Naive thymus-derived CD4-positive, alpha-beta T cell (primary cell): ENCODE results near the gene MED25. TPM values are rescaled to one million over a fixed set of nuclear protein-coding genes. Genes with fewer than 3 reads are reported as not detected.

ENCODE experiments used
- ATAC-seq: fragments of 150-1000 bp; cut with Tn5 transposase; 2 replicates; pipeline ENCODE4 v1.10.0; 2021; ENCODE audit warnings: mild to moderate bottlenecking, moderate library complexity
- CTCF ChIA-PET: fragments of 350-600 bp; sonication (Branson Sonifier 250); formaldehyde crosslinking; loops from one replicate; lab custom pipeline; 2021; ENCODE audit warnings: antibody characterized with exemption; lab: Charles Lee
- POLR2A ChIA-PET: fragments of 350-600 bp; sonication (Branson Sonifier 250); formaldehyde crosslinking; loops from one replicate; lab custom pipeline; 2021; ENCODE audit warnings: antibody characterized with exemption, inconsistent platforms; lab: Charles Lee
- DNase-seq, 9 donors: peaks; one replicate each; pipeline versions ENCODE4 v3.0.0 to v3.0.0-alpha.2; 2020 to 2022; ENCODE audit warnings: mixed read lengths in 1 of 9
- H3K27ac ChIP-seq: one replicate; pipeline ENCODE4 v1.7.0; 2013; ENCODE audit warnings: mild to moderate bottlenecking, low read depth, low read length, moderate library complexity
- H3K27me3 ChIP-seq, 2 donors: one replicate each; pipeline ENCODE4 v1.7.0; 2013; ENCODE audit warnings: low read length in 2 of 2, mild to moderate bottlenecking in 2 of 2, moderate library complexity in 2 of 2; ENCODE audit not compliant: control insufficient read depth in 2 of 2, insufficient read depth in 2 of 2
- H3K36me3 ChIP-seq, 3 experiments: 1 replicate in 2 of 3; 2 replicates in 1 of 3; pipeline ENCODE4 v1.7.0; 2013; ENCODE audit warnings: low read length in 3 of 3, mild to moderate bottlenecking in 3 of 3, moderate library complexity in 1 of 3; ENCODE audit not compliant: insufficient read depth in 3 of 3, control insufficient read depth in 2 of 3
- H3K4me1 ChIP-seq, 2 donors: one replicate each; pipeline ENCODE4 v1.7.0; 2013; ENCODE audit warnings: low read length in 2 of 2, mild to moderate bottlenecking in 2 of 2, moderate library complexity in 1 of 2; ENCODE audit not compliant: control insufficient read depth in 2 of 2, insufficient read depth in 2 of 2
- H3K4me3 ChIP-seq: 2 replicates; pipeline ENCODE4 v1.7.0; 2013; ENCODE audit warnings: mild to moderate bottlenecking, low read length
- H3K9me3 ChIP-seq, 3 experiments: 1 replicate in 2 of 3; 2 replicates in 1 of 3; pipeline ENCODE4 v1.7.0; 2013; ENCODE audit warnings: low read length in 3 of 3; ENCODE audit not compliant: control insufficient read depth in 2 of 3
- H3K27ac Mint-ChIP-seq, 9 donors: one replicate each; pipeline ENCODE4 v1.8.0; 2020 to 2022; ENCODE audit warnings: mixed read lengths in 9 of 9, mild to moderate bottlenecking in 8 of 9, moderate library complexity in 5 of 9, inconsistent platforms in 2 of 9
- H3K27me3 Mint-ChIP-seq, 5 donors: one replicate each; pipeline ENCODE4 v1.8.0; 2021 to 2022; ENCODE audit warnings: mixed read lengths in 5 of 5, mild to moderate bottlenecking in 1 of 5
- H3K36me3 Mint-ChIP-seq, 5 donors: one replicate each; pipeline ENCODE4 v1.8.0; 2020 to 2022; ENCODE audit warnings: mixed read lengths in 5 of 5, mild to moderate bottlenecking in 3 of 5, inconsistent platforms in 1 of 5
- H3K4me1 Mint-ChIP-seq, 7 donors: one replicate each; pipeline ENCODE4 v1.8.0; 2020 to 2022; ENCODE audit warnings: mixed read lengths in 7 of 7, mild to moderate bottlenecking in 3 of 7, inconsistent platforms in 1 of 7
- H3K4me3 Mint-ChIP-seq, 10 donors: one replicate each; pipeline ENCODE4 v1.8.0; 2020 to 2022; ENCODE audit warnings: mild to moderate bottlenecking in 10 of 10, mixed read lengths in 10 of 10, moderate library complexity in 6 of 10, inconsistent platforms in 2 of 10
- H3K9me3 Mint-ChIP-seq, 11 donors: one replicate each; pipeline ENCODE4 v1.8.0; 2020 to 2022; ENCODE audit warnings: mixed read lengths in 11 of 11, mild to moderate bottlenecking in 4 of 11, inconsistent platforms in 1 of 11, moderate library complexity in 1 of 11
- intact Hi-C, 2 donors: fragments of 100-400 bp; cut with micrococcal nuclease; formaldehyde crosslinking; loops; one replicate each; pipeline ENCODE4 v1.15.1; 2023
- polyA plus RNA-seq, 2 donors: library from polyadenylated mRNA; unstranded; fragments of 300-500 nt; fragmentation: Illumina TruSeq; gene quantifications; one replicate each; pipeline ENCODE4 v1.2.3, GENCODE V29; 2021
- total RNA-seq, 6 experiments: library from RNA in 5 of 6; stranded (reverse) in 5 of 6; gene quantifications; 1 replicate in 5 of 6; 2 replicates in 1 of 6; pipeline ENCODE4 v1.2.3 and lab custom pipeline; 2021 to 2026

Gene MED25
- total and polyA plus RNA-seq, 7 experiments from 2014 or later = 10.8 to 75.2 (median 39.9) TPM

- intact Hi-C loops = no loop called here
- DNase-seq = no peak
- peaks cover 0 to 9% (median 0%) of the 10 kb centered on the region in 5 donors for H3K27me3 Mint-ChIP-seq
- Histone ChIP-seq H3K36me3 (peaks cover 0 to 64% (median 3%) of the 10 kb centered on the region in 3 experiments), H3K27me3 (no peaks in the 10 kb centered on the region), H3K4me3 (no peak overlapping the region), H3K27ac (no peak overlapping the region), H3K9me3 (no peaks in the 10 kb centered on the region), H3K4me1 (peaks cover 7 to 11% of the 10 kb centered on the region in 2 donors)
- ChIA-PET POLR2A (interaction anchor here (1.7 kb wide), 1 partner anchor 13 kb away, joined by 6 read pairs; no protein-coding TSS in a partner anchor), CTCF (no interaction called here)
- peaks cover 0 to 1% (median 0%) of the 10 kb centered on the region in 11 donors for H3K9me3 Mint-ChIP-seq
- peaks cover 13 to 21% (median 15%) of the 10 kb centered on the region in 7 donors for H3K4me1 Mint-ChIP-seq
- peak overlapping the region in 1 of 10 donors; percentile 38 for H3K4me3 Mint-ChIP-seq
- peak overlapping the region in 4 of 9 donors; percentile 8 to 68 (median 40) for H3K27ac Mint-ChIP-seq
- ATAC-seq = no peak
- H3K36me3 Mint-ChIP-seq = peaks cover 0 to 8% (median 0%) of the 10 kb centered on the region in 5 donors
Measured at GRCh38 chr19:49855676-49856573, 37.8 kb downstream of the MED25 start.

- H3K9me3 Mint-ChIP-seq = peaks cover 0 to 1% (median 0%) of the 10 kb centered on the region in 11 donors
- Histone ChIP-seq H3K27me3 (no peaks in the 10 kb centered on the region), H3K9me3 (no peaks in the 10 kb centered on the region), H3K4me3 (no peak overlapping the region), H3K4me1 (peaks cover 7 to 11% of the 10 kb centered on the region in 2 donors), H3K36me3 (peaks cover 0 to 71% (median 3%) of the 10 kb centered on the region in 3 experiments), H3K27ac (no peak overlapping the region)
- ChIA-PET POLR2A (interaction anchor here (1.7 kb wide), 1 partner anchor 12 kb away, joined by 6 read pairs; no protein-coding TSS in a partner anchor), CTCF (no interaction called here)
- peaks cover 0 to 9% (median 0%) of the 10 kb centered on the region in 5 donors for H3K27me3 Mint-ChIP-seq
- H3K36me3 Mint-ChIP-seq = peaks cover 0 to 11% (median 0%) of the 10 kb centered on the region in 5 donors
- no peak for ATAC-seq
- peaks cover 13 to 21% (median 15%) of the 10 kb centered on the region in 7 donors for H3K4me1 Mint-ChIP-seq
- H3K4me3 Mint-ChIP-seq = no peak overlapping the region
- no peak for DNase-seq
- no peak overlapping the region for H3K27ac Mint-ChIP-seq
- intact Hi-C loops = no loop called here
Measured at GRCh38 chr19:49856574-49857021, 38.5 kb downstream of the MED25 start.

GRCh38 chr19:49857061-49857837 lies 39.2 kb downstream of the MED25 start:
- POLR2A ChIA-PET = interaction anchor here (1.7 kb wide), 1 partner anchor 12 kb away, joined by 6 read pairs; no protein-coding TSS in a partner anchor
- DNase-seq (no peak), ATAC-seq (no peak)
- H3K36me3 ChIP-seq = peaks cover 0 to 76% (median 3%) of the 10 kb centered on the region in 3 experiments
- CTCF ChIA-PET = no interaction called here
- Mint-ChIP-seq H3K27ac (no peak overlapping the region), H3K36me3 (peaks cover 0 to 11% (median 0%) of the 10 kb centered on the region in 5 donors), H3K4me3 (no peak overlapping the region), H3K27me3 (peaks cover 0 to 5% (median 0%) of the 10 kb centered on the region in 5 donors), H3K9me3 (peaks cover 0 to 1% (median 0%) of the 10 kb centered on the region in 11 donors), H3K4me1 (peaks cover 10 to 16% (median 11%) of the 10 kb centered on the region in 7 donors)
- peaks cover 3 to 7% of the 10 kb centered on the region in 2 donors for H3K4me1 ChIP-seq
- intact Hi-C loops = no loop called here
- H3K27ac ChIP-seq = no peak overlapping the region
- no peaks in the 10 kb centered on the region for H3K9me3 ChIP-seq
- no peaks in the 10 kb centered on the region for H3K27me3 ChIP-seq
- no peak overlapping the region for H3K4me3 ChIP-seq

GRCh38 chr19:49857838-49858087 lies 39.7 kb downstream of the MED25 start:
- ChIA-PET POLR2A (interaction anchor here (1.1 to 1.7 kb wide), 2 partner anchors 10 to 11 kb away, joined by 4 to 6 read pairs; partner anchors contain the start of gene PNKP), CTCF (no interaction called here)
- Mint-ChIP-seq H3K9me3 (peaks cover 0 to 1% (median 0%) of the 10 kb centered on the region in 11 donors), H3K4me1 (peaks cover 5 to 11% (median 6%) of the 10 kb centered on the region in 7 donors), H3K4me3 (no peak overlapping the region), H3K27me3 (no peaks in the 10 kb centered on the region), H3K36me3 (peaks cover 0 to 11% (median 0%) of the 10 kb centered on the region in 5 donors), H3K27ac (no peak overlapping the region)
- Histone ChIP-seq H3K9me3 (no peaks in the 10 kb centered on the region), H3K27me3 (no peaks in the 10 kb centered on the region), H3K27ac (no peak overlapping the region), H3K36me3 (peaks cover 0 to 81% (median 3%) of the 10 kb centered on the region in 3 experiments), H3K4me1 (peaks cover 0 to 2% of the 10 kb centered on the region in 2 donors), H3K4me3 (no peak overlapping the region)
- no peak for ATAC-seq
- no peak for DNase-seq
- intact Hi-C loops = no loop called here

GRCh38 chr19:49858088-49858985 lies 40.2 kb downstream of the MED25 start:
- H3K27ac Mint-ChIP-seq = no peak overlapping the region

More at GRCh38 chr19:49858088-49858985, 40.2 kb downstream of the MED25 start:
- ChIA-PET CTCF (interaction anchor here (0.7 kb wide), 1 partner anchor 27 kb away, joined by 3 read pairs; no protein-coding TSS in a partner anchor), POLR2A (interaction anchor here (1.1 to 1.7 kb wide), 4 partner anchors 8 to 27 kb away, joined by 4 to 6 read pairs (median 4); partner anchors contain the start of genes PNKP and PTOV1)
- intact Hi-C loops = no loop called here
- Mint-ChIP-seq H3K9me3 (peaks cover 0 to 1% (median 0%) of the 10 kb centered on the region in 11 donors), H3K27me3 (no peaks in the 10 kb centered on the region), H3K4me3 (no peak overlapping the region), H3K36me3 (peaks cover 0 to 14% (median 3%) of the 10 kb centered on the region in 5 donors), H3K4me1 (peaks cover 3 to 10% (median 6%) of the 10 kb centered on the region in 7 donors)
- Histone ChIP-seq H3K36me3 (peaks cover 0 to 86% (median 3%) of the 10 kb centered on the region in 3 experiments), H3K4me3 (no peak overlapping the region), H3K9me3 (no peaks in the 10 kb centered on the region), H3K4me1 (no peaks in the 10 kb centered on the region), H3K27me3 (no peaks in the 10 kb centered on the region), H3K27ac (no peak overlapping the region)
- ATAC-seq = peak; percentile 4
- DNase-seq = no peak
